Stimulated activated naive CD8-positive, alpha-beta T cell treated with anti-CD3 and anti-CD28 coated beads, Interleukin-15, Interleukin-2, amounts not matched to agents 100 U/mL and 50 U/mL, for 24 hours (primary cell): Measurements from ENCODE around the gene MTIF3.

Experiments used
- ATAC-seq: fragments of 150-1000 bp; cut with Tn5 transposase; one replicate; pipeline ENCODE4 v1.10.0; 2021
- DNase-seq: peaks from one replicate; pipeline ENCODE4 v3.0.0; 2021

Gene MTIF3

GRCh38 chr13:27449936-27450828 is at the start of gene MTIF3:
Gene MTIF3 (minus strand): TSS chr13:27450564. CDS start chr13:27440448, 10,116 bp downstream.
- DNase-seq (peak; percentile 96), ATAC-seq (peak; percentile 93)

- DNase-seq = no peak
- ATAC-seq = no peak
Observed at GRCh38 chr13:27497563-27498230, 47.3 kb upstream of the MTIF3 start.

GRCh38 chr13:27496536-27497273 is 46.3 kb upstream of the MTIF3 start:
- DNase-seq (no peak), ATAC-seq (no peak)

- no peak for DNase-seq
- ATAC-seq = no peak
Observed at GRCh38 chr13:27496006-27496405, 45.6 kb upstream of the MTIF3 start.

- DNase-seq = no peak
- no peak for ATAC-seq
Observed at GRCh38 chr13:27495551-27495950, 45.2 kb upstream of the MTIF3 start.

GRCh38 chr13:27493981-27494380 is 43.6 kb upstream of the MTIF3 start:
- ATAC-seq (no peak), DNase-seq (no peak)

GRCh38 chr13:27489456-27489855 is 39.1 kb upstream of the MTIF3 start:
- ATAC-seq (no peak), DNase-seq (no peak)

- no peak for DNase-seq
- no peak for ATAC-seq
Observed at GRCh38 chr13:27487776-27488175, 37.4 kb upstream of the MTIF3 start.

GRCh38 chr13:27483421-27483820 is 33.1 kb upstream of the MTIF3 start:
- DNase-seq = no peak
- ATAC-seq = no peak

GRCh38 chr13:27482983-27483382 is 32.6 kb upstream of the MTIF3 start:
- ATAC-seq (peak; percentile 46), DNase-seq (no peak)

- DNase-seq (peak; percentile 46), ATAC-seq (no peak)
Observed at GRCh38 chr13:27481766-27482165, 31.4 kb upstream of the MTIF3 start.

- no peak for DNase-seq
- ATAC-seq = no peak
Observed at GRCh38 chr13:27476943-27477703, 26.8 kb upstream of the MTIF3 start.

- no peak for ATAC-seq
- no peak for DNase-seq
Observed at GRCh38 chr13:27474751-27475268, 24.4 kb upstream of the MTIF3 start.

GRCh38 chr13:27472941-27473340 is 22.6 kb upstream of the MTIF3 start:
- ATAC-seq = peak; percentile 36
- no peak for DNase-seq

GRCh38 chr13:27472441-27472840 is 22.1 kb upstream of the MTIF3 start:
- DNase-seq = no peak
- ATAC-seq = no peak

- no peak for ATAC-seq
- DNase-seq = no peak
Observed at GRCh38 chr13:27470075-27470820, 19.9 kb upstream of the MTIF3 start.

GRCh38 chr13:27466513-27466912 is 16.1 kb upstream of the MTIF3 start:
- DNase-seq (no peak), ATAC-seq (no peak)

GRCh38 chr13:27465611-27466010 is 15.2 kb upstream of the MTIF3 start:
- no peak for ATAC-seq
- DNase-seq = no peak

GRCh38 chr13:27463500-27463899 is 13.1 kb upstream of the MTIF3 start:
- ATAC-seq (peak; percentile 23), DNase-seq (no peak)

- DNase-seq (no peak), ATAC-seq (no peak)
Observed at GRCh38 chr13:27461940-27462584, 11.7 kb upstream of the MTIF3 start.
